CD4-positive, alpha-beta T cell treated with Interleukin-10 for 1 hour (primary cell): Measurements from ENCODE around the gene SLC19A2.
"Not testable (repeated sequence)": the region's sequence is repeated elsewhere in the genome, so short reads cannot be mapped to it uniquely, and the experiment has no call there.

Experiments used
- DNase-seq: peaks from one replicate; pipeline ENCODE4 v3.0.0-alpha.2; 2020

Gene SLC19A2, protein sequence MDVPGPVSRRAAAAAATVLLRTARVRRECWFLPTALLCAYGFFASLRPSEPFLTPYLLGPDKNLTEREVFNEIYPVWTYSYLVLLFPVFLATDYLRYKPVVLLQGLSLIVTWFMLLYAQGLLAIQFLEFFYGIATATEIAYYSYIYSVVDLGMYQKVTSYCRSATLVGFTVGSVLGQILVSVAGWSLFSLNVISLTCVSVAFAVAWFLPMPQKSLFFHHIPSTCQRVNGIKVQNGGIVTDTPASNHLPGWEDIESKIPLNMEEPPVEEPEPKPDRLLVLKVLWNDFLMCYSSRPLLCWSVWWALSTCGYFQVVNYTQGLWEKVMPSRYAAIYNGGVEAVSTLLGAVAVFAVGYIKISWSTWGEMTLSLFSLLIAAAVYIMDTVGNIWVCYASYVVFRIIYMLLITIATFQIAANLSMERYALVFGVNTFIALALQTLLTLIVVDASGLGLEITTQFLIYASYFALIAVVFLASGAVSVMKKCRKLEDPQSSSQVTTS

DNA sequence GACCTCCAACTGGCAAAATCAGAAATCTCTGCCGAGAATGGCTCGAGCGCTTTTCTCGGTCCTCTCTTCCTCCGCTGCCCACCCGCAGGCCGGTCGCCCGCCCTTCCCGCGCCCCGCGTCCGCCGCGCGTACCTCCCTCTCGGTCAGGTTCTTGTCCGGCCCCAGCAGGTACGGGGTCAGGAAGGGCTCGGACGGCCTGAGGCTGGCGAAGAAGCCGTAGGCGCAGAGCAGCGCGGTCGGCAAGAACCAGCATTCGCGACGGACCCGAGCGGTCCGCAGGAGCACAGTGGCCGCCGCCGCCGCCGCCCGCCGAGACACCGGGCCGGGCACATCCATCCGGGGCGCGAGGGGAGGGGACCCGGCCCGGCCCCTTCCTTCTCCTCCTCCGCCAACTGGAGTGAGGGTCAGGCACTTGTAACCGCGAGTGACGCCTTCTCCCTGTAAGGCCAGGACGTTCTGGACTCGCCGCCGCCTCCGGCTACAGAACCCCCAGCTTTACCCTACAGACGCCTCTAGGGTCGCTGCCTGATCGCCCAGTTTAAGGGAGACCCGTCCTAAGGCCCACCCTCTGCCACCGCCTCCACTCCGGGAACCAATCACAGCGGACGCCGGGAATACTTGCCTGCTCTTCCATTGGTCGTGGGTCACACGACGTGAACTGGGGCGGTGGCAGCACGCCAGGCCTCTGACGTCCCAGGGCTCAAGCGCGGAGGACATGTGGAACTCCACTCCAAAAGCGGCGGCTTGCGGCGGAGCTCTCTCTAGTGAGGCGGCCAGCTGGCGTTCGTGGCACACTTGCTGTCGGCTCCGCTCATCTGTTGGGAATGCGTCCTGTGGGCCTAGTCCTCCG lies at the start of gene SLC19A2:
Gene SLC19A2, minus strand, starts transcription at position 514 of the 850 bp plus-strand sequence. Its CDS starts 178 bp downstream, at position 336.
- DNase-seq = peak; percentile 95

DNA sequence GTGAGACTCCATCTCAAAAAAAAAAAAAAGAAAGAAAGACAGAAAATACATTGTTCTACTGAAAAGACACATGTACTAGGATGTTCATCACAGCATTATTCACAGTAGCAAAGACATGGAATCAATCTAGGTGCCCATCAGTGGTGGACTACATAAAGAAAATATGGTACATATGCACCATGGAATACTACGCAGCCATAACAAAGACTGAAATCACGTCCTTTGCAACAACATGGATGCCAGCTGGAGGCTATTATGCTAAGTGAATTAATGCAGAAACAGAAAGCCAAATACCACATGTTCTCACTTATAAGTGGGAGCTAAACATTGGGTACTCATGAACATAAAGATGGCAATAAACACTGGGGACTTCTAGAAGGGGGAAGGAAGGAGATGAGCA lies 48.9 kb upstream of the SLC19A2 start:
- no peak for DNase-seq

DNA sequence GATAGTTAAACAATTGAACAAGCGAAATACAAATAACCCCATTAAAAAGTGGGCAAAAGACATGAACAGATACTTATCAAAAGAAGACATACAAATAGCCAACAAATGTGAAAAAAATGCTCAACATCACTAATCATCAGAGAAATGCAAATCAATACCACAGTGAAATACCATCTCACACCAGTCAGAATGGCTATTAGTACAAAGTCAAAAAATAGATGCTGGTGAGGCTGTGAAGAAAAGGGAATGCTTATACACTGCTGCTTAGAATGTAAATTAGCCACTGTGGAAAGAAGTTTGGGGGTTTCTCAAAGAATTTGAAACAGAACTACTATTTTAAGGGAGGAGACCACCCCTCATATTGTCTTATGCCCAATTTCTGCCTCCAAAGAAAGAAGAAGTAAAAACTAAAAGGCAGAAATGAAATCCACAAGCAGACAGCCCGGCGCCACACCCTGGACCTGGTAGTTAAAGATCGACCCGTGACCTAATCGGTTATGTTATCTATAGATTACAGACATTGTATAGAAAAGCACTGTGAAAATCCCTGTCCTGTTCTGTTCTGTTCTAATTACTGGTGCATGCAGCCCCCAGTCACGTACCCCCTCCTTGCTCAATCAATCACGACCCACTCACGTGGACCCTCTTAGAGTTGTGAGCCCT lies 47.9 kb upstream of the SLC19A2 start:
- DNase-seq = not testable (repeated sequence)

DNA sequence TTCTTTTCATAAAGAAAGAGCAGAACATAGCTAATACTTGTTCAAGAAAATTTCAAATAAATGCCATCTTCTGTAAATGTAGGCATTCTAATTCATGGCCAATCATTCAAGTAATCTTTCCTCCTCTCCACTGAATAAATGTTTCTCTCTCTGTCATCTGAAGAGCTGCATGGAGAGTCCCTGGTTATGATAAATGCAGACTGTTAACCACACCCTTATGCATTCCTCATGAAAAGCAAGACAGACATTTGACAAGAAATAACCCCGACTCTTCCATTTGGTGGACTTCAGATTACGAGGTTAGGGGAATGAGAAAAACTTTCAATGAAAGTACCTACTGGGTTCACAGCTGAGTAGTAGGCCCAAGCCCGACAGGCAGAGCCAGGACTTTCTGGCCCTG lies 44.7 kb upstream of the SLC19A2 start:
- no peak for DNase-seq

DNA sequence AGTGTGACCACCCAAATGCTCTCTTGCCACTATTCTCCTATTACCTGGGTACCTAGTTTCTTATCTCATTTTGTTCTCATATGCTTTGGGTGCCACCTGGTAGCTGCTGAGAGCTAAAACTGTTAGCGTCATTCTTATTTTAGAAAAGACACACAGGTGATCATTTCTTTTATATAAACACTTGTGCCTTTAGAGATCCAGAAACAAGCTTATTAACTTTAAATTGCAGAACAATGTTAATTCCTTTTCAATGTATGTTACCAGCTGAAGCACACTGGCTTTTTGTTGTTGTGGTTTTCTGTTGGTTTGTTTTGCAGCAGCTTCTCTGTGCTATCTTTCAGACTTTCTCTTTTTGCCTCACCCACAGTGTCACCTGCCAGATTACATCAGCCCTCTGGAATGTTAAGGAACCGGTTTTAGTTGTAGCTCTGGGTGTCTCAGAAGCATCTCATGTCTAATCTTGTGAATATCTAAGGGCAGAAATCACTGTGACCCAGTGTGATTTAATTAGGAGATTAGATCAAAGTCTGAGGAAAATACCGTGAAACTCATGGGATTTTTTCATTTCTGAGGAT lies 43.4 kb upstream of the SLC19A2 start:
- no peak for DNase-seq

DNA sequence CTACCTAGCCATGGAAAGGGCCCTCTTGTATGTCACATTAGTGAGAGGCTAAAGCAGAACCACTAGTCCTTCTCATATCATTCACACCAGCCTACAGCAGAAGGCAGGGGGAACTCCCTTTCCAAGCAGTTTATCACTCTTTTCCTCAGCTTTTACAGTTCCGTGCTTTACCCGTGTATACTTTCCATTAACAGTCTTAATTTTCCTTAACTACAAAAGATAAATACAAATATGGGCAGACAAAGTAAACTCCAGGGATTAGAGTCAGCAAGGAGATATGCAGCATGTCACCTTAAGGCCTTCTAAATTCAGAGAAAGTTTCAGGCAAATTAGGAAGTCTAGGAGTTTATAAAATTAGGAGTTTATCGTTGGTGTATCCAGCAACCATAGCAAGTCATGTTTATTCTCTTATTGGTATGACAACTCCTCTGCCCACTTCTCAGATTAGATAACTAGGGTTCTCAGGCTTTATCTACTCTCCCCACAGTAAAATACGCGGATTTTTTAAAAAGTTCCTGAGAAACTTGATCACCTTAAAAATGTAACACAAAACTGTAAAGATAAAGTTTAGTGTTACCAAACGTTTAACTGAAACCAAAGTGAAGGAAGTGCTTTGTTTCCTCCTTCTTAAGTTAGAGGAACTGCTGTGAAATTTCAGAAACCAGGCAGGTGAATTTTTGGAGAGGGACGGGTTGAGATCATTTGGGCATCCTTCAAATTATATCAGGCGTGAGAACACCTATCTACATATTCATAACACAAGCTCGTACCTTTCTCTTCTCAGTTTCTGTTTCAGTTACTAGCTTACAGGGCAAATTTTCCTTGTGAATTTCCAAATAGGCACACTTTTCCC lies 42.7 kb upstream of the SLC19A2 start:
- no peak for DNase-seq

DNA sequence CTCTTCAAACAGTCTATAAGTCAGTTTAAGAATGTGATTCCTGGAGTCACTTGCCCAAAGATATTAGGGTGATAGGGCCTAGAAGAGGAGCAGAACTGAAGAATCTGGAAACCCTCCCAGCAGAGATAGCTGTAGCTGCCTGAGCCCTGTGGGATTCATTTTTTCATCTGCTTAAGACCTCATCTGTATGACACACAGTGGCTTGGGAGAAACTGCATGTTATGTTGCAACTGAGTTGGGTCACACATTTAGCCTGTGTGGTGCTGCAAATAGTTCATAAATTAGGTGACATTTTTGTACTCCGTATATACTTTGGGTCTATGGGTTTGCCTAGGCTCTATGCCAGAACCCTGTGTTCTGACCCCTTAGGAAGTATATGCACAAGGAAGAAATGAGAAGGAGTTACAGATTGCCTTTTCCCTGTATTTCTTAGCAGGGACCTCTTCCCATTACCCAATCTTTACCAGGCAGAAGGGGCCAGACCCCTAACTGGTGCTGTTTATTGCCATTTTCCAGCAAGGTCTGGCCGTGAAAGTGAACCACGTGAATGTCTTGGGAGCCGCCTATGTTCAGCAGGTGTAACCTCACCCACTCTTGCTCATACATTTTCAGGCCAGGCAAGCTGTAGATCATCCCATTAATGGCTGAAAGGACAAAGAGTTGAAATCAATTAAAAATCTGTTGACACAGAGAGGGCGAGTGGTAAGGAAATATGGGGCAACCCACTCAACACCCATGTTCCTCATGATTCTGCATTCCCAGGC lies 41.9 kb upstream of the SLC19A2 start:
- no peak for DNase-seq

DNA sequence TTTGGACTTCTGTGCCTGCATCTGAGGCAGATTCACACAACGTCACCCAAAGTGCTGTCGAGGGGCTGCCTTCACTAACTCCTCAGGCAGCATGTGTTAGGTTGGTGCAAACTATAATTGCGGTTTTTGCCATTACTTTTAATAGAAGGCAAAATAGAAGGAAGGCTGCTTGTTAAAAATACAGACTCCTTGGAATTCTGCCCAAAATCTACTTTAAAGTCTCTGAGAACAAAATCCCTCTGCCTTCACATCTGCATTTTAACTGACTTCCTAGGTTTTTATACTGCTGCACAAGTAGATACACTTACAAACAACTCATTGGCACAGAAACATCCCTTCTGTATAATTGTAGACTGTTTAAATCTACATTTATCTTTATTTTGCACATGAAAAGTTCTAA lies 41.3 kb upstream of the SLC19A2 start:
- no peak for DNase-seq

DNA sequence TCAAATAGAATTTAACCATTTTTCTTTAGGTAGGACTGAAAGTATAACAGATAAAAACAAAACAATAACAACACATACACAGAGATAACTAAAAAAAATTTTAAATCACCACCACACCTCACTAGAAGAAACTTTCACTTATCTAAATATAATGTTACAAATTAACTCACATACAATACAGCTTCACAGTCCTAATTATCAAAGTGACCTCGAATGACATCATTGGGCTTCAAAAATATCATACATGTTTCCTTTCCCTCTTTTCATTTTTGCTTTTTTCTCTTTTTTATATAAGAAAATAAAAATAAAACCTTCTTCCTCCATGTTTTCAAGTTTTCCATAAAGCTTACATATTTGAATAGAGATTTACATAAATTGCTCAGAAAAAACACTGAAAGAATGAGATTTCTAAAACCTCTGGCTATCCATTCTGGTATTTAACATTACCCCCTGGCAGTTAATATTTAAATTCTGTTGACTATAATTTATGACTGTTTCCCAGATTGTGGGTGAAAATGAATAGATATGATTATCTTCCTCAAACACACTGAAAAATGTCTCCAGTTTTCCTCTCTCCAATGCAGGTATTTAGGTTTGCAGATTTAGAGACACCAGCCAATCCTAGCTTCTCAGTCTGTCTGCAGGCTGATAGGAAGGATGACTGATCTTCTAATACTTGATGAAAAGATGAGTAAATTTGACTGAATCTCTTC lies 40.5 kb upstream of the SLC19A2 start:
- no peak for DNase-seq

DNA sequence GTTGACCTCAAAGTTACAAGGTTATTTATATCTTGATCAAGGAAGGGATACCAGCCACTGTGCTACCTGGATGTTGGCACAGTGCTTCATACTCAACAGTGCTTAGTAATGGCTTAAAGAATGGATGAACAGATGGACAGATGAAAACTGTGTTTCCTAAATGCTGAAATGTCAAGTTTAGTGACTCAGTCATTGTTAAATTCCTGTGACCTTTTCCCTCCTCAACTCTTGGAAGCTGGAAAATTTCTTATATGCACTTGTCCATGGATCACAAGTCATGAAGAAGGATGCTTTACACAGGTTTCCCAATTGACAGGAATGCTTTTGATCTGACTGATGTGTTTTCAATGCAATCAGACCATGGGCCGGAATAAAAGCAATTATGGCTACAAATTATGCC lies 39.6 kb upstream of the SLC19A2 start:
- no peak for DNase-seq

DNA sequence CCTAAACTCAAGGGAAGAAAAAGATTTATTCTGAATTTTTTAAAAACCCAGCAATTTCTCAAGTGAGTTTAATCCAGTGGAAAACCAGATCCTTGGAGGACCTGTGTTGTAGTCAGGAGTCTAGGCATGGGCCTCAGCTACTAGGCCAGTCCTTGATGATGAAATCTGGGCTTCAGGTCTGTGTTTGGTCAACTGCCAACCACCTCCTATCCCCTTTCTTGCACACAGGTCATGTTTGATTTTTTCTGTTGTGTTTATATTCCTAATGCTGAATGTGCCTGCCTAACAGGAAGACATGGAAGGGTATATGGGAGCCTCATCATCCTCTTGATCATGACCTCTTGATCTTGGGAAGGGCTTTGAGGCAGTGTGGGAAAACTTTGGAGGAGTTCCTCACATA lies 38.2 kb upstream of the SLC19A2 start:
- no peak for DNase-seq

DNA sequence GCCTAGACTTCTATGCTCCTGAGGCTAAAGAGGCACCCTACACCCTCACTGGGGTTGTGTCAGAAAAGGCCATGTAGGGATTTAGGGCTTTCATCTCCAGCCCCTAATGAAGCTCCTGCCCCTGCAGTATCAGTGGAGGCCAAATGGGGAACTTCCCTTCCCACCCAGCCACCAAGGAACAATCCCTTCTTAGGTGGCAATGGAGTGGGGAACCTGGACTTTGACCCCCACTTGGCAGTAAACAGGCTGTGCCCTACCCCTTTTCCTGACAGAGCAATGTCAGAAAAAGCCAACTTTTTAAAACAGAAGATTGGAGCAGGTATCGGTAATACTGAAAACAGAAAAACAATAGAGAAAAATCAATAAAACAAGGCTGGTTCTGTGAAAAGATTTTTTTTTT lies 35.5 kb upstream of the SLC19A2 start:
- no peak for DNase-seq

DNA sequence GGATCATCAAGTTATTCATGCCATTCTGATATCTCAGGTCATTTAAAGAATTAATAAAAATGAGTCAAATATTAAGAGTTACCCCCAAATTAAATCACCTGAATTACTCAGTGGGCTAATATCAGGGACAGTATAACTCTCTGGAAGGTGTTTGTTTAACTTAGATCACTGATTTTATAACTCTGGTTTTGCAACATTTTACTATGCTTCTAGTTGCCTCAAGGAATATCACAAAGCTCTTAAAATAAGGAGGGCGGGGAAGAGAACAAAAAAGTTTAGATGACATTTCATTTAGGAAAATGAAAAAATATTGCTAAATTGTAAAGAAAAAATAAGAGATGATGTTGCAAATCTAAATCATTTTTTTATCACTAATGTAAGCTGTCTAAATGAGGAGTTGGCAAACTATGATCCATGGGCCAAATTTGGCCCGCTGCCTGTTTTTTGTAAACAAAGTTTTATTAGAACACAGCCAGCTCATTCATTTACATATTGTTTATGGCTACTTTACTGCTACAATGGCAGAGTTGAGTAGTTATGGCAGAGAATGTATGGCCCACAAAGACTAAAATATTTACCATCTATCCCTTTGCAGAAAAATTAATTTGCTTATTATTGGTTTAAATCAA lies 31.9 kb upstream of the SLC19A2 start:
- DNase-seq = no peak

DNA sequence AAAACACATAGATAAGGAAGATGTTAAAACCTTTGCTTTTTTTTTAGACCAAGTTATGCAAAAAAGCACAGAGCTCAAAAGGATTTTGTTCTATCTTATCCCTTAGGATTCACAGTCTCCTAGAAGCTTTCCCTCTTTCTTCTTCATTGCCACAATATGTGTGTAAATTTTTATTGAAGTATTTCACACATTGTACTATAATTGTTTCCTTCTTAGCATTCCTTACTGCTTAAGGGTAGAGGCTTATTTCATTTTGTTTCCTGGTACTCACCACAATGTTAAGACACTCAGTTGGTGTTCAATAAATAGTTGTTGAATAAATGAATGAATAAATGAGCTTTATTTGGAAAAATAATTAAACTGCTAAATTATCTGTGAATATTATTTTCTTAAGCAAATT lies 29.9 kb upstream of the SLC19A2 start:
- no peak for DNase-seq

DNA sequence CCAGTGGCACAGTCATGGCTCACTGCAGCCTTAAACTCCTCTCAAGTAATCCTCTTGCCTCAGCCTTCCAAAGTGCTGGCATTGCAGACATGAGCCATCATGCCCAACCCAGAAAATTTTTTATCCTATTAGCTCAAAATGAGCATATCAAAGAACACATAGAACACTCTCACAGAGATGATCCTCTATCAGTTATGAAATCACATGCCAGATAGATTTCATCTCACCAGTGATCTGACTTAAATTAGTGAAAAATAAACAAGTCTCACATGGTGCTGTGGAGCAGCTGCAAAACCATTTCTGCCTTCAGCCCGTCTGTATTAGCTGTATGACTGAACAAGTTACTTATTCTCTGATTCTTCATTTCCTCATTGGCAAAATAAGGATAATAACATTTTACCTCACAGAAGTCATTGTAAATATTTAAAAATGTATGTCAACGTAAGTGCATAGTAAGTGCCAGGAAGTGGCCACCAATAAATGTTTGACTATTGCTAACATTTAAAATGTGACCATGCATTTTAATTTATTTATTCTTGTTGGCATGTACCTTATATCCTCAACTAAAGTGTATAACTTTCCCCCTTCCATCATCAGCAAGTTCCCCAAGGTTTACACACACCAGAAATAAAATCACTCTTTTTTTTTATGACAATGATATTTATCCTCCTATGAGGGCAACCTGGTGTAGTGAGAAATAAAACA lies 29.0 kb upstream of the SLC19A2 start:
- DNase-seq = no peak

DNA sequence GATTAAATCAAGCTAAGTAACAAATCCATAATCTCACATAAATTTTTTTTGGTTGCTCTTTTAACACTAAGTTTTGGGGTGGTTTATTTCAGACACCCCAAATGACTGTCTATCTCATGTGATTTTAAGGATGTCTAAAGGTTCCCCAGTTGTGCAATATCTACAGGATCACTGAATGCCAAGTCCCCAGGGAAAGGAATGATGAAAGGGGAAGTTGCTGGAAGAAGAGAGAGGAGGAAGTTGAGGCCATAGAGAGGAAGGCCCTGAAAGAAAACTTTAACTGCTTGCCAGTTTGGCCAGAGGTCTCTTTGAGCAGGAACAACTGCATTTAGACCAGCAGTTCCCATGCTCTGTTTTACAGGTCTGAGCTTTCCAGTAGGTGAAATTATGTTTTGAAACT lies 27.5 kb upstream of the SLC19A2 start:
- DNase-seq = no peak

DNA sequence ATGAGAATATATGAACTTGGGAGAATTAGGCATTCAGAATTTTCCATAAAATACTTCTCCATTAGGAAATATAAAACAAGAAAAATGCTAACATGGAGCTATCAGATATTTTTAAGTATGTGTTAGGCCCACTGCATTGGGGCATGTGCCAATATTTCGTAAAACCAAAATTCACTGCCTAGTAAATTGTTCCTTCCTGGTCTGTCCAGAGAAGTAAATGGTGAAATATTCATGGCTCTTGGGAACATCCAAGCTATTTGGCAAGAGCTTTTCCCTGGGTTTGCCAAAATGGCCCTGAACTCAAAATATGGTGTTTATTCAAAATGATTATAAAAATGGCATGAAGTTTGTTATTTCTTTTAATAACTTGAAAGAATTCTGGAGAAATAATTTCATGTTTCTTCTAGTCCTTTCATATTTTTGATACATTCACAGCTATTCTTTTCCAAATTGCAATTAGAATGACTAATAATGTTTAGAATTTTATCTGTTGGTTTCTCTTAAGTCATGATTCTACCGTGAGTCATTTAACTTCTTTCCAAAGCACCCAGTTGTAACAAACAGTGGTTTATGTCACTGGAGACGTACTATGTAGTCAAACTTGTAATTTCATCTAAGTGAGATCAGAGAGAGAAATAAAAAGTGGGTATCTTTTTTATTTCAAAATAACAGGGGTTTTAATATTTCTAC lies 25.7 kb upstream of the SLC19A2 start:
- no peak for DNase-seq

DNA sequence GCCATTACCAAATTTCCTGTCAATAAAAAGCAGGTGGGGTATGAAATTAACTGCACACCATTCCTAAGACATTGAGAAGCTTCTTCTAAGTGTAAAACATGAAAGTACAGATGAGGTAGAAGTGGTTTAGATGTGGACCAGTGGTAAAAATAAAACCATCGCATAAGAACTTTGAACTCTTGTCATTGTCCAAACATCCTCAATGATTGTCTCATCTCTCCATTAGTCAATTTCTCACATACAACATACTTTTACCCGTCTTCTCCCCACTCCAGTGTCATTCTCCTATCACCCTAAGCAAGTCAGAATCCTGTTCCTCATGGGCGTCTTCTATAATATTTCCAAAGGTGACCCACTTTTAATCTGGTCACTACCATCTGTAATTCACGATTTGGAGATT lies 24.3 kb upstream of the SLC19A2 start:
- no peak for DNase-seq

DNA sequence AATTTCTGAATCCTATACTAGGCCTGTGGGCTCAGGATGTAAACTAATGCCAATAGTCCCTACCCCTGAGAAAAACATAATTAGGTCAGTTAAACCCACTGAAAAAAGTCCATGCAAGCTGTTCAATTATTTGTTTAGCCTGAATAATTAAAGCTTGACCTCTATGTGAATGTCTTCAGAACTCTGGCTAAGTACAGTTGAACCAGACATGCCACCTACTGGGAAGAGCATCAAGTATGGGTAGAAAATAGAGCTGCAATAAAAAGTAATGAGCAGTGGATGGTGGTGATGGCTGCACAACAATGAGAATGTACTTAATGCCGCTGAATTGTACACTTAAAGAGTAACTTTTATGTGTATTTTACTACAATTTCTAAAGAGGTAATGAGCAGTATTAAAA lies 23.6 kb upstream of the SLC19A2 start:
- DNase-seq = no peak
